ENCODE measurements around the gene DHX9.

The DHX9 gene

DNA sequence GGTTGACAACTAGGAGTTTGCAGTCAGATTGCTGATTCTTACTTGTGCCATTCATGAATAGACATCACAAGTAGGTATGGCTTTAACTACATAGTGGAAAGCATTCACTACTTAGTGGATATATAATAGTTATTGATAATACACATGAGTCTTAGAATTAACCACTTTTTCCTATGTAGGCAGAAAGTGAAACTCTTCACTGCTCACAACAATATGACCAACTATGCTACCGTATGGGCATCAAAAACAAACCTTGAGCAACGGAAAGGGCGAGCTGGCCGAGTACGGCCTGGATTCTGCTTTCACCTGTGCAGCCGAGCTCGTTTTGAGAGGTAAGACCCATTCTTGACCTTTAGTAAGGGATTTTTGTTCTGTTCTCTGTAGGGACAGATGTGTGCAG, 38.7 kb downstream of the DHX9 start:
- Histone ChIP-seq H3K4me2 (ENCODE audit: low read length) (no peak overlapping the region), H2AFZ (no peak overlapping the region), H3K9me3 (ENCODE audit: control insufficient read depth, low read length) (no peaks in the 10 kb centered on the region), H3K79me2 (no peaks in the 10 kb centered on the region), H3K4me3 (ENCODE audit: low read depth, low read length) (no peak overlapping the region), H3K4me1 (no peaks in the 10 kb centered on the region), H3K9ac (no peak overlapping the region), H3K27me3 (ENCODE audit: control insufficient read depth, insufficient read depth, low read length) (no peaks in the 10 kb centered on the region), H3K27ac (no peak overlapping the region), H3K36me3 (ENCODE audit: control insufficient read depth, insufficient read depth, low read length) (no peaks in the 10 kb centered on the region)
- TF ChIP-seq, protein P1, sequence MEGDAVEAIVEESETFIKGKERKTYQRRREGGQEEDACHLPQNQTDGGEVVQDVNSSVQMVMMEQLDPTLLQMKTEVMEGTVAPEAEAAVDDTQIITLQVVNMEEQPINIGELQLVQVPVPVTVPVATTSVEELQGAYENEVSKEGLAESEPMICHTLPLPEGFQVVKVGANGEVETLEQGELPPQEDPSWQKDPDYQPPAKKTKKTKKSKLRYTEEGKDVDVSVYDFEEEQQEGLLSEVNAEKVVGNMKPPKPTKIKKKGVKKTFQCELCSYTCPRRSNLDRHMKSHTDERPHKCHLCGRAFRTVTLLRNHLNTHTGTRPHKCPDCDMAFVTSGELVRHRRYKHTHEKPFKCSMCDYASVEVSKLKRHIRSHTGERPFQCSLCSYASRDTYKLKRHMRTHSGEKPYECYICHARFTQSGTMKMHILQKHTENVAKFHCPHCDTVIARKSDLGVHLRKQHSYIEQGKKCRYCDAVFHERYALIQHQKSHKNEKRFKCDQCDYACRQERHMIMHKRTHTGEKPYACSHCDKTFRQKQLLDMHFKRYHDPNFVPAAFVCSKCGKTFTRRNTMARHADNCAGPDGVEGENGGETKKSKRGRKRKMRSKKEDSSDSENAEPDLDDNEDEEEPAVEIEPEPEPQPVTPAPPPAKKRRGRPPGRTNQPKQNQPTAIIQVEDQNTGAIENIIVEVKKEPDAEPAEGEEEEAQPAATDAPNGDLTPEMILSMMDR (IDR thresholded peaks at IDR 0.05): no peak

- Histone ChIP-seq H3K4me3 (ENCODE audit: low read depth, low read length) (no peak overlapping the region), H3K9ac (no peak overlapping the region), H3K27me3 (ENCODE audit: control insufficient read depth, insufficient read depth, low read length) (no peaks in the 10 kb centered on the region), H2AFZ (no peak overlapping the region), H3K79me2 (no peaks in the 10 kb centered on the region), H3K4me2 (ENCODE audit: low read length) (no peak overlapping the region), H3K4me1 (no peaks in the 10 kb centered on the region), H3K27ac (no peak overlapping the region), H3K36me3 (ENCODE audit: control insufficient read depth, insufficient read depth, low read length) (no peaks in the 10 kb centered on the region), H3K9me3 (ENCODE audit: control insufficient read depth, low read length) (no peaks in the 10 kb centered on the region)
- TF ChIP-seq, protein P1 (IDR thresholded peaks at IDR 0.05): no peak
Observed at GRCh38 chr1:182884872-182885271, 45.7 kb downstream of the DHX9 start.

- no peaks in the 10 kb centered on the region for H3K4me1 ChIP-seq
- no peaks in the 10 kb centered on the region for H3K9me3 ChIP-seq (ENCODE audit: control insufficient read depth, low read length)
- H3K36me3 ChIP-seq (ENCODE audit: control insufficient read depth, insufficient read depth, low read length): no peaks in the 10 kb centered on the region
- TF ChIP-seq, protein P1 (IDR thresholded peaks at IDR 0.05): no peak
- H3K27ac ChIP-seq: no peak overlapping the region
- H3K9ac ChIP-seq: no peak overlapping the region
- no peak overlapping the region for H3K4me2 ChIP-seq (ENCODE audit: low read length)
- no peak overlapping the region for H2AFZ ChIP-seq
- no peaks in the 10 kb centered on the region for H3K79me2 ChIP-seq
- H3K4me3 ChIP-seq (ENCODE audit: low read depth, low read length): no peak overlapping the region
- H3K27me3 ChIP-seq (ENCODE audit: control insufficient read depth, insufficient read depth, low read length): no peaks in the 10 kb centered on the region
Observed at GRCh38 chr1:182885591-182885990, 46.4 kb downstream of the DHX9 start.

DNA sequence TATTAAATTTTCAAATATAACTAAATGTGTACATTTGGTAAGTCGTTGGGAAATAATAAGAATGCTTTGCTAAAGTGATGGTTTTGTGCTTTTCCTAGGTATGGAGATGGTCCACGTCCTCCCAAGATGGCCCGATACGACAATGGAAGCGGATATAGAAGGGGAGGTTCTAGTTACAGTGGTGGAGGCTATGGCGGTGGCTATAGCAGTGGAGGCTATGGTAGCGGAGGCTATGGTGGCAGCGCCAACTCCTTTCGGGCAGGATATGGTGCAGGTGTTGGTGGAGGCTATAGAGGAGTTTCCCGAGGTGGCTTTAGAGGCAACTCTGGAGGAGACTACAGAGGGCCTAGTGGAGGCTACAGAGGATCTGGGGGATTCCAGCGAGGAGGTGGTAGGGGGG, 47.8 kb downstream of the DHX9 start:
- Histone ChIP-seq H3K79me2 (no peaks in the 10 kb centered on the region), H2AFZ (no peak overlapping the region), H3K9me3 (ENCODE audit: control insufficient read depth, low read length) (no peaks in the 10 kb centered on the region), H3K4me1 (no peaks in the 10 kb centered on the region), H3K4me2 (ENCODE audit: low read length) (no peak overlapping the region), H3K9ac (no peak overlapping the region), H3K27ac (no peak overlapping the region), H3K27me3 (ENCODE audit: control insufficient read depth, insufficient read depth, low read length) (no peaks in the 10 kb centered on the region), H3K4me3 (ENCODE audit: low read depth, low read length) (no peak overlapping the region), H3K36me3 (ENCODE audit: control insufficient read depth, insufficient read depth, low read length) (no peaks in the 10 kb centered on the region)
- TF ChIP-seq, protein P1 (IDR thresholded peaks at IDR 0.05): no peak

- H3K4me1 ChIP-seq: no peaks in the 10 kb centered on the region
- H2AFZ ChIP-seq: no peak overlapping the region
- H3K4me2 ChIP-seq (ENCODE audit: low read length): no peak overlapping the region
- no peaks in the 10 kb centered on the region for H3K36me3 ChIP-seq (ENCODE audit: control insufficient read depth, insufficient read depth, low read length)
- TF ChIP-seq, protein P1 (IDR thresholded peaks at IDR 0.05): no peak
- H3K4me3 ChIP-seq (ENCODE audit: low read depth, low read length): no peak overlapping the region
- H3K9ac ChIP-seq: no peak overlapping the region
- H3K27ac ChIP-seq: no peak overlapping the region
- H3K9me3 ChIP-seq (ENCODE audit: control insufficient read depth, low read length): no peaks in the 10 kb centered on the region
- H3K79me2 ChIP-seq: no peaks in the 10 kb centered on the region
- H3K27me3 ChIP-seq (ENCODE audit: control insufficient read depth, insufficient read depth, low read length): no peaks in the 10 kb centered on the region
Observed at GRCh38 chr1:182888736-182889531, 49.8 kb downstream of the DHX9 start.
